Left lung (tissue), 10 donors: ENCODE measurements around the gene WDR33. TPM values are rescaled to one million over a fixed set of nuclear protein-coding genes. Genes with fewer than 3 reads are reported as not detected.

Source experiments
- ATAC-seq: fragments of 200-7000 bp; cut with Tn5 transposase; one replicate; pipeline ENCODE4 v1.9.1; 2020; ENCODE audit warnings: moderate library complexity
- DNase-seq, 4 donors: peaks; one replicate each; pipeline ENCODE4 v3.0.0-alpha.2; 2013 to 2020
- H3K27ac ChIP-seq, 2 donors: fragments of 200-600 bp; sonication (generic) in 1 of 2; one replicate each; pipeline versions ENCODE4 v1.5.0 to v1.8.0; 2020 to 2021
- H3K27me3 ChIP-seq, 2 donors: fragments of 200-600 bp; sonication (generic) in 1 of 2; one replicate each; pipeline versions ENCODE4 v1.5.0 to v1.8.0; 2020 to 2021
- H3K36me3 ChIP-seq, 2 donors: fragments of 200-600 bp; sonication (generic) in 1 of 2; one replicate each; pipeline versions ENCODE4 v1.5.0 to v1.8.0; 2020 to 2021
- H3K4me1 ChIP-seq, 2 donors: fragments of 200-600 bp; one replicate each; pipeline ENCODE4 v1.8.0; 2021
- H3K4me3 ChIP-seq, 2 donors: fragments of 200-600 bp; sonication (generic) in 1 of 2; one replicate each; pipeline versions ENCODE4 v1.5.0 to v1.8.0; 2020 to 2021; ENCODE audit warnings: mild to moderate bottlenecking in 1 of 2
- H3K9me3 ChIP-seq, 2 donors: fragments of 200-600 bp; sonication (generic) in 1 of 2; one replicate each; pipeline versions ENCODE4 v1.5.0 to v1.8.0; 2020 to 2021
- CTCF ChIP-seq, 2 donors: fragments of 200-600 bp; sonication (generic) in 1 of 2; IDR thresholded peaks; one replicate each; pipeline versions ENCODE4 v1.5.0 to v1.8.0; 2021; ENCODE audit warnings: antibody characterized with exemption in 2 of 2
- intact Hi-C, 2 donors: fragments of 100-400 bp; cut with DNase I; formaldehyde crosslinking; loops; one replicate each; pipeline versions ENCODE4 v1.11.2 to v1.14.2; 2022
- polyA plus RNA-seq, 6 donors: library from polyadenylated mRNA; unstranded; fragments of 120-200 nt; gene quantifications; one replicate each; pipeline ENCODE4 v1.2.1, GENCODE V29; 2013; ENCODE audit not compliant: insufficient read length in 6 of 6
- total RNA-seq, 2 donors: library from RNA; stranded (reverse); fragmentation: NEBNext Ultra II Directional; extraction: Animal tissue kit (Norgen Biotek cat#: 25700); gene quantifications; one replicate each; pipeline ENCODE4 v1.2.1, GENCODE V29; 2021
- donor health status: DM: no; HTN: yes; CAD: no.
- donor health status: DM: no; HTN: no; CAD: no.

The WDR33 gene
- total and polyA plus RNA-seq, 8 donors = 46.4 to 57.5 (median 50.8) TPM

DNA sequence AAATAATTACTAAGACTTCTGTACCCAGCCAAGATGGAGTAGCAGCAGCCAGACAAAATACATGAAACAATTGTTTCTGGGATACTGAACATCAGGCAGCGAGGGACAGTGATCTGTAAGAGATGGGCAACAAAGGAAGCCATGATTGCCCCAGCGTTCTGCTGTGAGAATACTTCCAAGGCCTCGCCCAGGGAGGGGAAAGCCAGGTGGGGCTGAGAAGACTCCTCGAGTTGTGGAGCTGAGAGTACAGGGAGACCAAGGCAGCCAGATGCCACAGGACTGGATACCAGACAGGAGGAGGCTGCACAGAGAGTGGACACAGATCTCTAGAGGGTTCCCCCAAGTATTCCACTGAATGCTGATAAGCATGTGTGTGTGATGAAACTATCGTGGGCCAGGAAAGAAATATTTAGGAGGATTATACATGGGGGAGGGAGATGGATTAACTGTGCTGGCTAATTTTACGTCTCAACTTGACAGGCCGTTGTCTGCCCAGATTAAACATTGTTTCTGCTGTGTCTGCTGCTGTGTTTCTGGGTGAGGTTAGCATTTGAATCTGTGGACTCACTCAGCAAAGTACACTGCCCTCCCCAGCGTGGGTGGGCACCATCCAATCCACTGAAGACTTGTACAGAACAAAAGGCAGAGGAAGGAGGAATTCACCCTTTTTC, 125.4 kb downstream of the WDR33 start:
- intact Hi-C loops = no loop called here
- H3K4me3 ChIP-seq = no peak overlapping the region
- ATAC-seq = no peak

GRCh38 chr2:127683757-127684156, 127.2 kb downstream of the WDR33 start:
- ATAC-seq (no peak), DNase-seq (peak in 1 of 4 donors; percentile 47)
- no peak for TF ChIP-seq CTCF (IDR thresholded peaks at IDR 0.05)
- Histone ChIP-seq H3K27me3 (peaks cover 0 to 9% of the 10 kb centered on the region in 2 donors), H3K9me3 (peaks cover 0 to 7% of the 10 kb centered on the region in 2 donors), H3K36me3 (no peaks in the 10 kb centered on the region), H3K27ac (no peak overlapping the region), H3K4me3 (no peak overlapping the region), H3K4me1 (peaks cover 0 to 6% of the 10 kb centered on the region in 2 donors)
- intact Hi-C loops = no loop called here

More for the DNA sequence above, 125.4 kb downstream of the WDR33 start:
- no peak for DNase-seq
- H3K4me1 ChIP-seq = peaks cover 0 to 6% of the 10 kb centered on the region in 2 donors
- H3K27me3 ChIP-seq = peaks cover 0 to 9% of the 10 kb centered on the region in 2 donors
- H3K27ac ChIP-seq = no peak overlapping the region
- peaks cover 0 to 12% of the 10 kb centered on the region in 2 donors for H3K9me3 ChIP-seq
- TF ChIP-seq CTCF (IDR thresholded peaks at IDR 0.05) = no peak
- H3K36me3 ChIP-seq = no peaks in the 10 kb centered on the region

- DNase-seq = no peak
- Histone ChIP-seq H3K27ac (no peak overlapping the region), H3K27me3 (peaks cover 0 to 9% of the 10 kb centered on the region in 2 donors), H3K36me3 (no peaks in the 10 kb centered on the region), H3K9me3 (peaks cover 0 to under 1% of the 10 kb centered on the region in 2 donors), H3K4me3 (no peak overlapping the region), H3K4me1 (peaks cover 0 to 6% of the 10 kb centered on the region in 2 donors)
- no peak for TF ChIP-seq CTCF (IDR thresholded peaks at IDR 0.05)
- intact Hi-C loops = no loop called here
- ATAC-seq = no peak
Measured at GRCh38 chr2:127683056-127683455, 127.9 kb downstream of the WDR33 start.

DNA sequence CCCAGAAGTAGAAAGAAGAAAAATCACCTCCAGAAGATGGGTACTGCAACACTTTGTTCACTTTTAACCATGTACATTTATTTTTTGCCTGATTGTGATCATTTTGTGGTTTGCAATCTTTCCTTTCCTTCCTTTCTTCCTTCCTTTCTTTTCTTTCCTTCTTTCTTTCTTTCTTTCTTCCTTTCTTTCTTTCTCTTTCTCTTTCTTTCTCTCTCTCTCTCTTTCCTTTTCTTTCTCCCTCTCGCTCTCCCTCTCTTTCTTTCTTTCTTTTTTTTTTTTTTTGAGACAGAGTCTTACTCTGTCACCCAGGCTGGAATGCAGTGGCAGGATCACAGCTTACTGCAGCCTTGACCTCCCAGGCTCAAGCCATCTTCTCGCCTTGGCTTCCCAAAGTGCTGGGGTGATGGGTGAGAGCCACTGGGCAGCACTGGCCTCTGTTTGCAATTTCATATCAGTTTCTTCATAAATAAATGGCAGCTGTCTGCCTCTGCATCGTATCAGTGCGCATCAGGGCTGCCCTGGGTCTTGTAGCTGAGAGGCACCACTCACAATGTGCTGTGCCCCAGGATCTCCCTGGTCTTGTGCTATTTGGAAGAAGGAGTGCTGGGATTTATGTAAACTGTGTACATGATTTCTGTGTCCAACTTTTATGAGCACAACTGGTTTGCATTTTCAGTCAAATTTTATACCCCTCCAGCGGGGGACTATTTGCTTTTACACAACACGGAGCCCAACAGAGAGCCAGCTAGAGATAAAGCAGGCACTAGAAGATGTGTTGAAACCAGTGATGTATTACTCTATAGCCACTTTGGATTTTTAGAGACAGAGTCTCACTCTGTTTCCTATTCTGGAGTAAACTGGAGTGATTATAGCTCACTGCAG, 128.8 kb downstream of the WDR33 start:
- no peak for TF ChIP-seq CTCF (IDR thresholded peaks at IDR 0.05)
- Histone ChIP-seq H3K27me3 (peaks cover 0 to 17% of the 10 kb centered on the region in 2 donors), H3K4me3 (no peak overlapping the region), H3K36me3 (no peaks in the 10 kb centered on the region), H3K9me3 (no peaks in the 10 kb centered on the region), H3K27ac (no peak overlapping the region), H3K4me1 (peaks cover 0 to 6% of the 10 kb centered on the region in 2 donors)
- intact Hi-C loops = no loop called here
- DNase-seq (no peak), ATAC-seq (no peak)

DNA sequence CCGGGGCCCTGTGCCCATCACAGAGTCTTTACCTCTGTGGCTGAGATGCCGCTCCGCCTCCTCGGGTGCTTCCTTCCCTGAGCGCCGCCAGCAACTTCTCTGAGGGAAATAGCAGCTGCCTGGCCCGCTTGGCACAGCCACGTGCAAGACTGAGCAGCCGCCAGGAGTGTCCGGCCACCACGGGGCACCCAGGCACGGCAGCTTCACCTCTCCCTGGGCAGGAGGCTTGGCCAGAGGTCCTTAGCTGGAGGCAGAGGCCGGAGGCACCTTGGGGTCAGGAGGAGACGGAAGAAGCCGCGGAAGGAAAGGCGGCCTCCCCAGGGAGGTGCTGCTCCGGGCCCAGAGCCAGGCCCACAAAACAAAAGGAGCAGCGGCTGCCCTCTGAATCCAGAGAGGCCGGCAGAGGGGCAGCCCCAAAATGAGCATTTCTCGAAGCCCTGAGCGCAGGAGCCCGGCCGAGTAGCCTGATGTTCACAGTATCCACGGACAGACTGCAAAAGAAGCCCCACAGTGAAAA, 129.6 kb downstream of the WDR33 start:
- Histone ChIP-seq H3K36me3 (no peaks in the 10 kb centered on the region), H3K27ac (peak overlapping the region in 1 of 2 donors; percentile 39), H3K4me3 (peak overlapping the region in 1 of 2 donors; percentile 30), H3K9me3 (no peaks in the 10 kb centered on the region), H3K27me3 (peaks cover 0 to 25% of the 10 kb centered on the region in 2 donors), H3K4me1 (peaks cover 0 to 11% of the 10 kb centered on the region in 2 donors)
- intact Hi-C loops = no loop called here
- TF ChIP-seq CTCF (IDR thresholded peaks at IDR 0.05) = no peak
- DNase-seq (peak in 1 of 4 donors; percentile 75), ATAC-seq (no peak)
